Stimulated activated naive B cell treated with anti-CD40 and anti-IgM and Interleukin-4, amounts not matched to agents 10 μg/mL and 1 μg/mL and 100 μg/mL, for 72 hours (primary cell): ENCODE results near the gene OR2AG2.
"Not testable (repeated sequence)": the region's sequence is repeated elsewhere in the genome, so short reads cannot be mapped to it uniquely, and the experiment has no call there.

Experiments used
- ATAC-seq, 2 donors: fragments of 150-1000 bp; cut with Tn5 transposase; replicated peaks; 2 replicates each; pipeline ENCODE4 v1.10.0; 2021; ENCODE audit warnings: moderate library complexity in 1 of 2
- DNase-seq: peaks from one replicate; pipeline ENCODE4 v3.0.0; 2021
- H3K27ac Mint-ChIP-seq: one replicate; pipeline ENCODE4 v1.8.0; 2022; ENCODE audit warnings: mild to moderate bottlenecking, mixed read lengths
- H3K27me3 Mint-ChIP-seq, 2 donors: one replicate each; pipeline ENCODE4 v1.8.0; 2022; ENCODE audit warnings: mixed read lengths in 2 of 2
- H3K36me3 Mint-ChIP-seq, 2 donors: one replicate each; pipeline ENCODE4 v1.8.0; 2022; ENCODE audit warnings: mixed read lengths in 2 of 2, mild to moderate bottlenecking in 1 of 2
- H3K4me1 Mint-ChIP-seq, 2 donors: one replicate each; pipeline ENCODE4 v1.8.0; 2022; ENCODE audit warnings: mixed read lengths in 2 of 2, mild to moderate bottlenecking in 1 of 2
- H3K4me3 Mint-ChIP-seq, 2 donors: one replicate each; pipeline ENCODE4 v1.8.0; 2022; ENCODE audit warnings: mild to moderate bottlenecking in 2 of 2, mixed read lengths in 2 of 2, moderate library complexity in 1 of 2
- H3K9me3 Mint-ChIP-seq, 2 donors: one replicate each; pipeline ENCODE4 v1.8.0; 2022; ENCODE audit warnings: mixed read lengths in 2 of 2, mild to moderate bottlenecking in 1 of 2

OR2AG2 gene

GRCh38 chr11:6771926-6772893 is at the start of gene OR2AG2:
Gene OR2AG2 (minus strand): TSS chr11:6771976. CDS start chr11:6768957, 3,019 bp downstream.
- no peak within 1 kb of the TSS for H3K4me3 Mint-ChIP-seq
- DNase-seq, result peak; percentile 20
- H3K4me1 Mint-ChIP-seq, result peaks cover 11 to 20% of the 10 kb centered on the region in 2 donors
- no peaks in the 10 kb centered on the region for H3K27me3 Mint-ChIP-seq
- peak; percentile 99 for ATAC-seq
- peak within 1 kb of the TSS; percentile 32 for H3K27ac Mint-ChIP-seq
- no peaks in the 10 kb centered on the region for H3K36me3 Mint-ChIP-seq
- no peaks in the 10 kb centered on the region for H3K9me3 Mint-ChIP-seq

DNA sequence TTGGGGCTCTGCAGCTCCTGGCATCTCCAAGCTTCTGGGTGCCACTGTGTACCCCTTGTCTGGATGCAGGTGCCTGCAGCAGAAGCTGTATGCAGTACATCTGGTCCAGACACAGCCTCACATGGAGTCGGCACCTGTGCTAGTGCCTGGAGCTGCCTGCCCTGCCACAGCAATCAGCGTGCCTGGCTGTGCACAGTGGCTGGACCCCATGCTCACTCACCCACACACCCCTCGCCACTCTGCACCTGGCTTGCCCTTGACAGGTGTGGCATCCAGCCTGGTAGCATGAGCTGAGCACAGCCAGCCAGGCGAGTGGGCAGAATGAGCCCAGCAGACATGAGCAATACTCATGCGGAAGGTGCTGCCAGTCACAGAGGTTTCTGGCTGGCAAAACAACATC is 47.2 kb upstream of the OR2AG2 start:
- Mint-ChIP-seq H3K27me3 (peaks cover 11 to 16% of the 10 kb centered on the region in 2 donors), H3K4me1 (no peaks in the 10 kb centered on the region), H3K9me3 (peaks cover 4 to 6% of the 10 kb centered on the region in 2 donors), H3K4me3 (no peak overlapping the region), H3K27ac (no peak overlapping the region), H3K36me3 (peaks cover 0 to 3% of the 10 kb centered on the region in 2 donors)
- DNase-seq (no peak), ATAC-seq (no peak)

DNA sequence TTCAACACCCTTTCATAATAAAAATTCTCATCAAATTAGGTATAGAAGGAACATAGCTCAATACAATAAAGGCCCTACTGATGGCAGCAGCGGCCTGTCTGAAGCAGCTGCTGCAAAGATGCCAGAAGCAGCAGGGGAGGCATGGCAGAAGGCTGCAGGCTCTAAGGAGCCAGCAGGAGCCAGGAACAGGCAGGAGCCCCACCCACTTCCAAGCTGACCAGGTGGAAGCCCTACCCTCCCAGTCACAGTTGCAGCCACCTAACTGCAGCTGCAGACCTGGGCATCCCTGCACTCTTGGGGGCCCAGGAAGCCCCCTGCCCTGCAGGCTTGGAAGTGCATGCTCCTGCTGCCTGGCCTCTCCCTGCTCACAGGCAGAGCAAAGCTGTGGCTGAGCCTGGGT is 45.9 kb upstream of the OR2AG2 start:
- DNase-seq (no peak), ATAC-seq (no peak)
- Mint-ChIP-seq H3K27me3 (peaks cover 20 to 23% of the 10 kb centered on the region in 2 donors), H3K27ac (no peak overlapping the region), H3K36me3 (peaks cover 0 to 3% of the 10 kb centered on the region in 2 donors), H3K4me1 (no peaks in the 10 kb centered on the region), H3K4me3 (no peak overlapping the region), H3K9me3 (peaks cover 4 to 6% of the 10 kb centered on the region in 2 donors)

- no peak for ATAC-seq
- no peak for DNase-seq
- no peak overlapping the region for H3K27ac Mint-ChIP-seq
- no peaks in the 10 kb centered on the region for H3K9me3 Mint-ChIP-seq
- peaks cover 35 to 38% of the 10 kb centered on the region in 2 donors for H3K27me3 Mint-ChIP-seq
- H3K4me1 Mint-ChIP-seq, result peaks cover 0 to 4% of the 10 kb centered on the region in 2 donors
- no peaks in the 10 kb centered on the region for H3K36me3 Mint-ChIP-seq
- H3K4me3 Mint-ChIP-seq, result no peak overlapping the region
Observed at GRCh38 chr11:6813656-6814055, 41.9 kb upstream of the OR2AG2 start.

DNA sequence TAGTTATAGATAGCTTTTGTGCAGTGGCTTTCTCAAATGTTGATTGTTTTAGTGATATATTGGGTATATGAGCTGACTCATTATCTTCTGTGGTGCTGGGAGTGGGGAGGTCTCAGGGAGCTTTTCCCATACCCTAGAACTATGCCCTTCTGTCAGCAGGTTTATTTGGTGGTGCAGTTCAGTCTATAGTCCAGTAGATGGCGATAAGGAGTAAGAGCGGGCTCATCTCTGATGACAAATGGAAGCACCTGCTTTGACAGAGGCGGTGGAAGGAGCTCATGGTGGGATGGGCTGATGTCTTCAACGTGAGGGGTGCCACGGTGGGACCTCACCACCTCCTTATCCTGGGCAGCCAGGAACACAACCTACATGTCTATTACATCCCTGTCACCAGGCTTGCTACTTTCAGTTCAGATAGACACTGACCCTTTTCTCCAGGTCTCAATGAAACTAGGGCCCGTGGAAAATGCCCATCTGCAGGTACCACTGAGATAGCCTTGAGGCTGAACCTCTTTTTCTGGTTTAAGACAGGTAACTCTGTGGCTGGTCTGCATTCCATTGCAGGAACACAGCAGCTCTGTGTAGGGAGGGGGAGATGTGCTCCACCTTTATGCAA is 40.7 kb upstream of the OR2AG2 start:
- no peaks in the 10 kb centered on the region for H3K9me3 Mint-ChIP-seq
- peaks cover 0 to 4% of the 10 kb centered on the region in 2 donors for H3K4me1 Mint-ChIP-seq
- no peak overlapping the region for H3K4me3 Mint-ChIP-seq
- DNase-seq (peak; percentile 30), ATAC-seq (peak; percentile 73 to 80)
- H3K27me3 Mint-ChIP-seq, result peaks cover 46 to 50% of the 10 kb centered on the region in 2 donors
- peak overlapping the region; percentile 38 for H3K27ac Mint-ChIP-seq
- H3K36me3 Mint-ChIP-seq, result no peaks in the 10 kb centered on the region

DNA sequence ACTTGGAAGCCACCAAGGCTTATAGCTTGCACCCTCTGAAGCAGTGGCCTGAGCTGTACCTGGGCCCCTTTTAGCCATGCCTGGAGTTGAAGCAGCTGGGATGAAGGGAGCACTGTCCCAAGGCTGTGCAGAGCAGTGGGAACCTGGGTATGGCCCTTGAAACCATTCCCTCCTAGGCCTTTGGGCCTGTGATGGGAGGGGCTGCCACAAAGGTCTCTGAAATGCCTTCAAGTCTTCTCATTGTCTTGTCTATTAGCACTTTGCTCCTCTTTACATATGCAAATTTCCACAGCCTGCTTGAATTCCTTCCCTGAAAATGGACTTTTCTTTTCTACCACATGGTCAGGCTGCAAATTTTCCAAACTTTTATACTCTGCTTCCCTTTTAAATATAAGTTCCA is 29.3 kb upstream of the OR2AG2 start:
- not testable (repeated sequence) for DNase-seq, H3K4me1 Mint-ChIP-seq, H3K4me3 Mint-ChIP-seq, ATAC-seq, H3K27ac Mint-ChIP-seq, H3K36me3 Mint-ChIP-seq
- H3K27me3 Mint-ChIP-seq, result peaks cover 9 to 13% of the 10 kb centered on the region in 2 donors
- H3K9me3 Mint-ChIP-seq, result peaks cover 11 to 12% of the 10 kb centered on the region in 2 donors

GRCh38 chr11:6799402-6799801 is 27.6 kb upstream of the OR2AG2 start, which contains the start of gene OR6A2:
Gene OR6A2 (minus strand): TSS chr11:6799689. CDS start chr11:6795708, 3,981 bp downstream.
- peaks cover 13 to 17% of the 10 kb centered on the region in 2 donors for H3K27me3 Mint-ChIP-seq
- H3K36me3 Mint-ChIP-seq, result peaks cover 4 to 5% of the 10 kb centered on the region in 2 donors
- no peak within 1 kb of the TSS for H3K4me3 Mint-ChIP-seq
- no peak within 1 kb of the TSS for H3K27ac Mint-ChIP-seq
- peaks cover 11 to 12% of the 10 kb centered on the region in 2 donors for H3K9me3 Mint-ChIP-seq
- H3K4me1 Mint-ChIP-seq, result no peaks in the 10 kb centered on the region
- ATAC-seq (no peak), DNase-seq (no peak)

DNA sequence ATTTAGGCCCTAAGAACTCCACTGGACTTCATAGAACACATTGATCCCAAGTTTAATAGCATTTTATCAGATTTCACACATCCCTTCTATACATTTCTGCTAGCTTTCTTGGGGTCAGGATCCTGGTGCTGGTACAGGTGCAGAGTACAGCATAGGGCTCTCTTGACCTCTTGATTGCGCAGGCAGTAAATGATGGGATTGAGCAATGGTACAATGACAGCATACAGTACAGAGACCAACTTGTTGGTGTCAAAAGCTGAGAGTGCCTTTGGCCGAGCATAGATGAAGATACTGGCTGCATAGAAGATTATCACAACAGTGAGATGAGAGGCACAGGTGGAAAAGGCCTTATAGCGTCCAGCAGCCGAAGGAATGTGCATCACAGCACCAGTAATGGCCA is 22.9 kb upstream of the OR2AG2 start:
- DNase-seq, result no peak
- no peaks in the 10 kb centered on the region for H3K9me3 Mint-ChIP-seq
- no peak overlapping the region for H3K4me3 Mint-ChIP-seq
- H3K27me3 Mint-ChIP-seq, result peaks cover 9 to 12% of the 10 kb centered on the region in 2 donors
- H3K27ac Mint-ChIP-seq, result no peak overlapping the region
- no peaks in the 10 kb centered on the region for H3K36me3 Mint-ChIP-seq
- ATAC-seq, result no peak
- no peaks in the 10 kb centered on the region for H3K4me1 Mint-ChIP-seq

DNA sequence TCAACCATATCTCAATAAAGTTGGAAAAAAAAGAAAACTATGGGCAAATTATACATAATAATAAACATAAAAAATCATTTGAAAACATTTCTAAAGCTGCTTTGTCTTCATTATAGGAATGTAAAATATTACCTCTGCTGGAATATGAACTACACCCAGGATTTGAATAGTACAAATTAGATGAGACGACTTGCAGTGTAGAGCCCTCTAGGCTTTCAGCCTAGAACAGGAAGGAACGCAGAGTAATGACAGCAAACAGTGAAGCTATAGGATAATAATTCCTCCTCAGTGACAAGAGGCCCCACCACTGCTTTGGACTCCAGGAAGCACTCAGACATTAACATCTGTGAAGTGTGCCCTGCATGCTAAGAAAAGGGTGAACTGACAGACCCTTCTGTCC is 18.8 kb upstream of the OR2AG2 start:
- Mint-ChIP-seq H3K9me3 (no peaks in the 10 kb centered on the region), H3K4me1 (no peaks in the 10 kb centered on the region)
- ATAC-seq, result no peak

GRCh38 chr11:6782720-6783119 is 10.9 kb upstream of the OR2AG2 start, which contains the start of gene OR2AG1:
Gene OR2AG1 (plus strand): TSS chr11:6783020. CDS start chr11:6785038, 2,018 bp downstream.
- Mint-ChIP-seq H3K27ac (no peak within 1 kb of the TSS), H3K4me3 (no peak within 1 kb of the TSS), H3K9me3 (no peaks in the 10 kb centered on the region), H3K4me1 (peaks cover 0 to 7% of the 10 kb centered on the region in 2 donors), H3K36me3 (no peaks in the 10 kb centered on the region), H3K27me3 (peaks cover 19 to 34% of the 10 kb centered on the region in 2 donors)
- DNase-seq (no peak), ATAC-seq (no peak)

More for the DNA sequence above, 18.8 kb upstream of the OR2AG2 start:
- no peak for DNase-seq
- Mint-ChIP-seq H3K36me3 (no peaks in the 10 kb centered on the region), H3K27me3 (peaks cover 9 to 36% of the 10 kb centered on the region in 2 donors), H3K4me3 (no peak overlapping the region), H3K27ac (no peak overlapping the region)

GRCh38 chr11:6780829-6781228 is 9.1 kb upstream of the OR2AG2 start:
- DNase-seq (no peak), ATAC-seq (no peak)
- Mint-ChIP-seq H3K27me3 (peaks cover 19 to 25% of the 10 kb centered on the region in 2 donors), H3K9me3 (no peaks in the 10 kb centered on the region), H3K27ac (no peak overlapping the region), H3K4me3 (no peak overlapping the region), H3K36me3 (no peaks in the 10 kb centered on the region), H3K4me1 (peaks cover 0 to 9% of the 10 kb centered on the region in 2 donors)

- ATAC-seq (no peak), DNase-seq (no peak)
- peaks cover 3 to 17% of the 10 kb centered on the region in 2 donors for H3K4me1 Mint-ChIP-seq
Observed at GRCh38 chr11:6778518-6778917, 6.7 kb upstream of the OR2AG2 start.

DNA sequence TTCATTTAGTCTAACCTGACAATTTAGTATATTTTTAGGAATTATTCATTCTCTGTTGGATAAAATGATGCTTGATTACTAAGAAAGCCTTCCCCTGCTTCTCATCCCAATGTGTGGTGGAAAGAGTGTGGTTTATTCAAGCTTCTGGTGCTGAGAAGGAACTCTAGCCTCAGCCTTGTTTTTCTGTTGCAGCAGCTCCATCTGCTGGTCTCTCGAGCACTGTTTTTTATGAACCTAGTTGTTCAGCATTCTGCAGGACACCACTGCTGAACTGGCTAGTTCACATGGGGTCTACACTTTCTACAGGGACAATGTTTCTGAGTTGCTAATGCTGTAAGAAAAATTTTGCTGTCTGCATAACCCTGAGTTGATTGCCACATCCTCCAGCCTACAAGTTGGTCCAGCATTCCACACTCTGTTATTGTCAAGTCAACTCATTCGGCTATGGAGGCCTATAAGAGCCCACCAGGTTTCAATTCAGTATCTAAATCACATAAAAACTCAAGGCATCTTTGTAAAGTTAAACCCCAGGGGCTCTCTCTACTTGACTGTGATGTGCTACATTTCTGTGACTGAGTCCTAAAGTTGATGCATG is 14.3 kb downstream of the OR2AG2 start:
- Mint-ChIP-seq H3K4me1 (peaks cover 0 to 3% of the 10 kb centered on the region in 2 donors), H3K27me3 (peaks cover 2 to 3% of the 10 kb centered on the region in 2 donors), H3K4me3 (no peak overlapping the region), H3K36me3 (no peaks in the 10 kb centered on the region), H3K9me3 (no peaks in the 10 kb centered on the region), H3K27ac (no peak overlapping the region)
- DNase-seq (no peak), ATAC-seq (peak; percentile 80 to 86)

More at GRCh38 chr11:6778518-6778917, 6.7 kb upstream of the OR2AG2 start:
- H3K4me3 Mint-ChIP-seq, result no peak overlapping the region
- no peaks in the 10 kb centered on the region for H3K36me3 Mint-ChIP-seq
- H3K27me3 Mint-ChIP-seq, result peaks cover 13 to 17% of the 10 kb centered on the region in 2 donors
- H3K27ac Mint-ChIP-seq, result no peak overlapping the region
- no peaks in the 10 kb centered on the region for H3K9me3 Mint-ChIP-seq

GRCh38 chr11:6755953-6756347 is 15.8 kb downstream of the OR2AG2 start:
- ATAC-seq (no peak), DNase-seq (no peak)
- Mint-ChIP-seq H3K27ac (no peak overlapping the region), H3K4me3 (no peak overlapping the region), H3K27me3 (no peaks in the 10 kb centered on the region), H3K9me3 (peaks cover 0 to under 1% of the 10 kb centered on the region in 2 donors), H3K36me3 (no peaks in the 10 kb centered on the region), H3K4me1 (peaks cover 2 to 3% of the 10 kb centered on the region in 2 donors)
